DOHH2 (cell line): Measurements from ENCODE around the gene PDLIM7.

Experiments used
- CTCF ChIP-seq: fragments of 200-600 bp; sonication (generic); IDR thresholded peaks from one replicate; pipeline ENCODE4 v1.5.1; 2014; ENCODE audit warnings: antibody characterized with exemption, mild to moderate bottlenecking, low read depth, low read length; ENCODE audit not compliant: poor library complexity, severe bottlenecking
- EZH2phosphoT487 ChIP-seq: fragments of 200-600 bp; sonication (generic); IDR thresholded peaks from 2 replicates; pipeline ENCODE4 v1.6.1; 2017; ENCODE audit warnings: borderline replicate concordance, mild to moderate bottlenecking, antibody characterized with exemption, low read length, moderate library complexity, mixed read lengths

GRCh38 chr5:177474002-177474476, 23.4 kb downstream of the PDLIM7 start:
- TF ChIP-seq CTCF = no peak
- no peak for TF ChIP-seq EZH2phosphoT487
